Lower leg skin (tissue), 3 donors: ENCODE results near the gene ARFGAP3.

ENCODE experiments used
- CTCF ChIP-seq, 3 donors: fragments of 450-650 bp; IDR thresholded peaks; one replicate each; pipeline ENCODE4 v1.5.1; 2016; ENCODE audit warnings: antibody characterized with exemption in 3 of 3, mild to moderate bottlenecking in 3 of 3, moderate library complexity in 2 of 3
- POLR2A ChIP-seq, 2 donors: fragments of 450-650 bp; IDR thresholded peaks; one replicate each; pipeline ENCODE4 v1.6.1; 2016 to 2017; ENCODE audit warnings: antibody characterized with exemption in 2 of 2, mild to moderate bottlenecking in 1 of 2, moderate library complexity in 1 of 2

GRCh38 chr22:42897960-42898359, 40.9 kb upstream of the ARFGAP3 start:
- TF ChIP-seq CTCF (IDR thresholded peaks at IDR 0.05) (no peak), POLR2A (IDR thresholded peaks at IDR 0.05) (no peak)
